Suppressor macrophage treated with lipopolysaccharide for 1 hour (primary cell): ENCODE data around the gene PNPT1.
"Not testable (repeated sequence)": the region's sequence is repeated elsewhere in the genome, so short reads cannot be mapped to it uniquely, and the experiment has no call there.

ENCODE experiments used
- DNase-seq, 3 donors: peaks; one replicate each; pipeline ENCODE4 v3.0.0-alpha.2; 2020 to 2022

Gene PNPT1

DNA sequence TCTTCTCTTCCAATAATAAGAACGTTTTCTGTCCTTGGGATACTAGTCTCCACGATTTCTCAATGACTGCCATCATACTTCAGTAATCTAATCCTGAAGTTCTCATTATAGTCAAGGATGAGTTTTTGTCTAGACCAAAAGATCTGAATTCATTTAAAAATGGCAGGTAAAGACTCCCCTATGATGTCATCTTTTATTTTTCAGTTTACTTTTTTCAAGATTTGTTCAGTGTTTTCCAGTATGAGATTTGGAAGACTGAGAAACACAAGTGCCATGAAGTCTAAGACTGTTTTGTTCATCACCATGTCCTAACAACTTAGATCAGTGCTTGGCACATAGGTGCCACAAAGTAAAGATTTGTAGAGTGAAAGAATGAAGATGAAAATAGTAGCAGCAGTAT is 40.4 kb downstream of the PNPT1 start:
- no peak for DNase-seq

DNA sequence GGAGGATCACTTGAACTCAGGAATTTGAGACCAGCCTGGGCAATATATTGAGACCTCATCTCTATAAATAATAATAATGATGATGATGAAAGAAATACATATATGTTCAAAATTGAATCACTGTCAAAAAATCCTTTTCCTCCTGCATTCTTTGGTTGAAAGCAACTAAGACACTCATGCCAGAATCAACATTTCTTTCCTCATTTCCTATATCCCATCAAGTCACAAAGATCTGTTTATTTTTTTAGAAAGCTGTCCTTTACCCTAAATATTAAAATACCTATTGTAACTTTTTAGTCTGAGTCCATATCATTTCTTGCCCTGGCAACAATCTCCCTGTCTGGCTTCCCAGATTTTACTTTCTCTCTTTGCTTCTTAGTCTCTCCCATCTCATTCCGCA is 44.4 kb downstream of the PNPT1 start:
- no peak for DNase-seq

- DNase-seq: no peak
Observed at GRCh38 chr2:55636831-55637230, 56.8 kb downstream of the PNPT1 start.

- DNase-seq: no peak
Observed at GRCh38 chr2:55628931-55629330, 64.7 kb downstream of the PNPT1 start.

GRCh38 chr2:55627915-55628314 is 65.7 kb downstream of the PNPT1 start:
- DNase-seq: no peak

DNA sequence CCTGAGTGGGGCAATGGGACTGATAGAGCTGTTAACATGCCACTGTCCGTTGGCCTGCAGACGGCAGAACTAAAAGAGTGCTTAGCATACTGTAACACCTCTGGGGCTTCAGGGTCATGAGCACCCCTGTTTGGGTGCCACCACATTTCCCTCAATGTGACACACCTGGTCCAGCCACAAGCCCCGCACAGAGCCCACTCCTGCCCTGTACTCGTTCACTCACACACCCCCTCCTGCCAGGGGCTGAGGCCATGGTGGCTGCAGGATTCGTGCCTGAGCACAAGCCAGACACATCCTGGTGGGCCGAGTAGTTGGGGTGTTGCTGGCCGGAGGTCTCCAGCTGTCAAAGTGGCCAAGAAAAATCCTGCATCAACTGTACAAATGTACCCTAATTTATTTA is 71.8 kb downstream of the PNPT1 start:
- DNase-seq: no peak

DNA sequence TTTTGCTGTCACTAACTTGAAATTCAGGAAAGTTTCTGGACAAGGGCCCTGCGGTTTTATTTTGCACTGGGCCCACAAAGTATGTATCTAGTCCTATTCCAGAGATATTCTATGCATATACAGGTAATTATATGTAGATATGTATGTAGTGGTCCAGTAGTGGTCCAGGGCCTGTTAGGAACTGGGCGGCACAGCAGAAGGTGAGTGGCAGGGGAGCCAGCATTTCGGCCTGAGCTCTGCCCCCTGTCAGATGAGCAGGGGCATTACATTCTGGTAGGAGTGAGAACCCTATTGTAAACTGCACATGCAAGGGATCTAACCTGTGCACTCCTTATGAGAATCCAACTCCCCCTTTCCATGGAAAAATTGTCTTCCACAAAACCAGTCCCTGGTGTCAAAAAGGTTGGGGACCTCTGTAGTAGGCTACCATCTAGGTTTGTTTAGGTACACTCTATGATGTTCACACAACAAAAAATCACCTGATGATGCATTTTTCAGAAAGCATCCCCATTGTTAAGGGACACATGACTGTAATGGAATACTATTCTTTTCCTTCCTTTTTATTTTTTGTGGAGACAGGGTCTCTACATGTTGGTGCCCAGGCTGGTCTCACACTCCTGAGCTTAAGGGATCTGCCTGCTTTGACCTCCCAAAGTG is 73.4 kb downstream of the PNPT1 start:
- DNase-seq: peak in 2 of 3 donors; percentile 10 to 30

DNA sequence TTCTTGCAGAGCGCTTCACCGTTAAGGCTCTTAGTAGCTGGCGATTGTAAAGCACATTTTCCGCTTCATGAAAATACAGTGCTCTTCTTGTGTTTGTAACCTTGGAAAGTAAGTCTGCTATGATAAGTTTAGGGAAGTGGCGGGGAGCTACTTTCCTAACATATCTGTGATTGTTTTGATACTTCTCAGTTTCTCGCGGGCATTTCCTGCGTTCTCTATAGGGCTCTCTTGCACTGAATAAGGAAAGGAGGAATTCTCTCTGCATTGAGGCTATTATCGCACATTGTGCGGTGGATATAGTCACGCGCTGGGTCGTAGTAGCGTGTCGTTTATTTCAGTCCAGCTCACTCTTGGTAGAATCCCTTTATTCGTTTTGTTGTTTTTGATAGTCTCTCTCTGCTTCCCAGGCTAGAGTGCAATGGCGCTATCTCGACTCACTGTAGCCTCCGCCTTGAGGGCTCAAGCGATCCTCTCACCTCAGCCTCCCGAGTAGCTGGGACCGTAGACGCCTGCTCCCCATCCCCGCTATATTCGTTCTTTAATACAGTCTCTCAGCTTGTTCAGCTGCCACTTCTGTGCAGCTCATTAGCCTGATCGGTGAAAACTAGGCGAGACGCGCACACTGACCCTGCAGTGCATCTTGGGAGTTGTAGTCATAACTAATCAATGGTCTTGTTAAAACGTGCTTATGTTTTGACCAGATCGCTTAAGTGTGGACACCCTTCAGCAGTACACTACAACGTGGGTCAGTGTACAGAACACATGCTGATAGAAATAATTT is 75.2 kb downstream of the PNPT1 start:
- peak; percentile 69 to 74 (median 74) for DNase-seq

- DNase-seq: no peak
Observed at GRCh38 chr2:55618025-55618274, 75.7 kb downstream of the PNPT1 start.

DNA sequence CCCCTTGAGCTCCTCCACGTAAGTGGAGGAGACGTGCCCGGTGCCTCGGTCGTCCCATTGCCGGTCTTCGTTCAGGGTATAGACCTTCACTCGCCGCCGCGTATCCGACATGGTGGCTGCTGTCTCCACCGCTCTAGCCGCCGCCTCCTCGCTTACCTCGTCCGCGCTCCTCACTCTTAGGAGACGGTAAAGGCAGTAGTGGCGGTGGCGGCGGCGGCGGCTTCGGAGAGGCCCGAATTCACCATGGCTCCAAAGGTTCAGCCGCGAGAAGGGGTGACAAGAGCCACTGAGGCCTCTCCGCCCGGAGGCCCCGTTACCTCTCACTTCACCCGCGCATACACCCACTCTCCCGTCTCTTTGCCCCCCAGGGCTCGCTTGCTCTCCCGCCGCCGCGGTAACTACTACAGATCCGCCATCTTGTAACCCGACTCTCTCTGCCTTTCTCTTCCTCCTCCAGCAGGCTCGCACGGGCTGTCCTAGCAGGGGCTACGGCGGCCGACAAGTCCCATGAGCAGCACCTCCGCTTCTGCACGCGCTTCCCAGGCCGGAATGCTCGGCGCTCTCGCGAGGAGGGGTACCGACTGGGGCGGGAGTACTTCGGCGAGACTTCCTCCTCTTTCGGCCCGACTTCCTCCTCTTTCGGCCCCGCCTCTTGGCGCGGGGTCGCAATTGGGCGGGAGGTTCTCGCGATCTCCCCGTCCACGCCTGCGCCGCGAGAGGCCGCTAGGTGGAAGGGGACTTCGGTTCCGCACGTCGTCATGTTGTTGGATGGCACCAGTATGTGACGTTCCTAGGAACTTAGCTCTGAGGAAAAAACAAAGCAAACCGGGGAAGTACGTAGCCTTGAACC is 76.2 kb downstream of the PNPT1 start, which contains the start of gene PPP4R3B:
Gene PPP4R3B, minus strand, starts transcription at position 448 of the 850 bp plus-strand sequence. Its CDS starts 337 bp downstream, at position 111.
- DNase-seq: peak; percentile 99 to 100 (median 99)

DNA sequence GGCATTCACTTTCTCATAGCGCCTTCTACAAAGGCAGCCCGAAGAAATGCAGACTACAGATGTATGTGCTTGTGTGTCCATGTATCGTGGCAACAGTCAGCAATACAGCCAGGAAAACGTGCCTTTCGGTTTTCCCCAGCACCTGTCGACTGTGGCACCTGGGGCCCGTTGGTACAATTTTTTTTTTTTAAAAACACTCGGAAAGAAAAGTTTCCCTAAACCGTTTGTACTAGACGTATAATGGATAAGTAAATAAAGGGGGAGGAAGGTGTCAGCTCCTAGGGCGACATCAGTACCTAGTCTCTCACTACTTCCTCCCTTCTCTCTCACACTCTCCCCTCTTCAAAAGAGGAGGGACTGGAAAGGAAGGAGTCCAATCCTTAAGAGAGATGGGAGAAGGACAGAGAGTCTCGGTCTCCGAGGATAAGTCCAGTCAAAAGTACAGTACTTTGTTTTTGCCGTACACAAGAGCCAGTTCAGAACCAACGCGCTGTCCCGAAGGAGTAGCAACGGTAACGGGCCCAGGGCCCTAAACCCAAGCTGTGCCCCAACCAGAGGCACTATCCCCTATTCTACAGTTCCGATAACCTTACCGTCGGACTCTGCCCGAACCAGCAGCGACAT is 77.0 kb downstream of the PNPT1 start:
- DNase-seq: peak; percentile 20 to 36 (median 21)

DNA sequence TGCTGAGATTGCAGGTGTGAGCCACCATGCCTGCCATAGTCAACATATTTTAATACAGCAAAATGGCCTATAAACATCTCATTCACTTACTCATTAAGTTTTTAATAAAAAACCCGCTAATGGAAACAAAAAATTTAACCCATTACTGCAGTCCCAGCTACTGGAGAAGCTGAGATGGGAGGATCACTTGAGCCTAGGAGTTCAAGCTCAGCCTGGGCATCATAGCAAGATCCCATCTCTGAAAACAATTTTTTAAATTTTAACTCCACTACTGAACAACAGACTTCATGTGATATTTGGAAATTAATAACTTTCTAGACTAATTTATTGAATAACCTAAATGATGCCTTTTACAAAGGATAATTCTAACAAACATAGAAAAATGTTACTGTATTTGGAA is 81.6 kb downstream of the PNPT1 start:
- no peak for DNase-seq

DNA sequence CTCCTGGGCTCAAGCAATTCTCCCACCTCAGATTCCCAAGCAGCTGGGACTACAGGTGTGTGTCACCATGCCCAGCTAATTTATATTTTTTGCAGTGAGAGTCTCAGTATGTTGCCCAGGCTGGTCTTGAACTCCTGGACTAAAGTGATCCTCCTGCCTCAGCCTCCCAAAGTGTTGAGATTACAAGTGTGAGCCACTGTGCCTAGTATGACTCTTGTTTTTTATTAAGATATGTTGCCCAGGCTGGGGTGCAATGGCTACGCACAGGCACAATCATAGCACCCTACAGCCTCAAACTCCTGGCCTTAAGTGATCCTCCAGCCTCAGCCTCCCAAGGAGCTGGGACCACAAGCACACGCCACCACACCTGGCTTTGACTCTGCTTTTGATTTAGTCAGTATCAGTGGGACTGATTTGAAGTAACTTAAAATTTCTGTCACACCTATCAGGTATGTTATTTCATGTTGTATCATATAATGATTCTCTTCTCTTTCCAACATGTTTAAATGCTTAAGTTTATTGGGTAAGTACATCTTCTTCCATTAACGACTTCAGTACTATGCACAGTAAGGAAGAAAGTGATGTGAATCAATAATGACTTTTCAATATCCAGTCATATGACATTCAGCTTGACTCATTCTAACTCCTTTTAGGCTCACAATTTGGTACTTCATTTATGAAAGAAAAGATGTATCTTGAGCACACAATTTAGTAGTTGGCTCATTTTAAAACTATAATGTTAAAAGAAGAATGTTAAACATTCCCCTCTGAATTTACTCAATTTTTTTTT is 82.5 kb downstream of the PNPT1 start:
- DNase-seq: no peak

DNA sequence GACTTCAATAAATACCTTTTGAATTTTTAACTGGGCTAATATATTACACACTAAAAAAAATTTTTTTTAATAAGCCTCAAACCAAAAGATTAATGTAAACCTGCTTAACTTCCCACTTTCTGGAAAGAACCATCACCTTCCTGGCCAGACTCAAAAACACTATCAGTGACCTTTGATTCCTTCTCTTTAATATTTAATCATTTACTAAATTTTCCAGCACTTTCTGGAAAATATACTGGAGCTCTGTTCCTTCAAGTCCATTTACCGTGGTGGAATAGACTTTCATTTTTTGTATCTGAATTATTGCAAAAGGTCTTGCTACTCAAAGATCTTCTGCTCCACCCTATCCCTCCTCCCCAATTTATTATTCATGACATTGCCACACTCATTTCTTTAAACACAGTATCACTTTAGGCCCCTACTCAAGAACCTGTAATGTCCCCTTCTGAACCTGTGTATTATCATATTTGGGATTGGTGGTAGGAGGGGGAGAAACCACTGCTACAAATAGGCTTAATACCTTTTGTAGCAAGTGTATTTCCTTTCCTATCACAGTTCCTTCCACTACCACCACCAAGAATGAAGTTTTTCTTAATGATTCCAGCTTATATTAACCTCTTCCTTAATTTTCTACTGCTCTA is 83.6 kb downstream of the PNPT1 start:
- no peak for DNase-seq

- DNase-seq: no peak
Observed at GRCh38 chr2:55609193-55609794, 84.3 kb downstream of the PNPT1 start.

- no peak for DNase-seq
Observed at GRCh38 chr2:55607717-55608116, 85.9 kb downstream of the PNPT1 start.

DNA sequence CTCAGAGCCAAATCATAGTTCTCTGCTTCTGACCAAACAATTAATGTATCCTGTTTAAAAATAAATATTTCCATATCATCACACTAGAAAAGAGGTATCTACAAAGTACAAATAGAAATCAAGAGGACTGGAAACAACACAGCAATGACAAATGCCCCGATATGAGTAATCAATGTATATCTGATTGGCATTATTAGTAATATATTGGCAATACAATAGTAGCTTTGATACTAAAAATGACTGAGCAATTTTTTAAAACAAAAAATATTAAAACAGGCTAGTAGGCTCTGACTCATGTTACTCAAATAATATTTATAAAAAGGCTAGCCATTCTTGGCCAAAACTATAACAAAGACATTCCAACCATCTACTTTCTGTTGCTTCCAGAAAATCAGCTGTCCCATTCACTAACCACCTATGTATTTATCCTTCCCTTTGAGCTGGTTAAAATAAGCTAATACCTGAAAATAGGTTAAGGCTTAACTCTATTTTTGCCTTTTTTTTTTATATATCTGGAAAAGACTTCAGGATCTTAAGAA is 89.5 kb downstream of the PNPT1 start:
- no peak for DNase-seq

DNA sequence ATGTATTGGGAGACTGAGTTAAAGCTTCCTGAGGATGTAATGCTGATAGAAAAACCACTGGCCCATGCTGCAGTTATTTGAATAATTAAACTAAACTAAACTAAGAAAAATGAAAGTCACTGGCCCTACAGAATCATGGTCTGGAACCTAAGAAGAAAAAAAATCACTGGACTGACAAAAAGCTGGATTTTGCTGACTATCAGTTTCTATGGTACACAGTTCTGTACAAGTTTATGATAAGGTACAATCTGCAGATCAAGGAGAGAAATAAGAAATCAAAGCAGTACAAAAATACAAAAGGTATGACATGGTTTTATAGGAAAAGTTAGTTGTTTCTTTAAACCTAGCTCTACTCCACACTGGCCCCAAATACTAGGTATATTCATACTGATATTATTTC is 91.8 kb downstream of the PNPT1 start:
- no peak for DNase-seq

DNA sequence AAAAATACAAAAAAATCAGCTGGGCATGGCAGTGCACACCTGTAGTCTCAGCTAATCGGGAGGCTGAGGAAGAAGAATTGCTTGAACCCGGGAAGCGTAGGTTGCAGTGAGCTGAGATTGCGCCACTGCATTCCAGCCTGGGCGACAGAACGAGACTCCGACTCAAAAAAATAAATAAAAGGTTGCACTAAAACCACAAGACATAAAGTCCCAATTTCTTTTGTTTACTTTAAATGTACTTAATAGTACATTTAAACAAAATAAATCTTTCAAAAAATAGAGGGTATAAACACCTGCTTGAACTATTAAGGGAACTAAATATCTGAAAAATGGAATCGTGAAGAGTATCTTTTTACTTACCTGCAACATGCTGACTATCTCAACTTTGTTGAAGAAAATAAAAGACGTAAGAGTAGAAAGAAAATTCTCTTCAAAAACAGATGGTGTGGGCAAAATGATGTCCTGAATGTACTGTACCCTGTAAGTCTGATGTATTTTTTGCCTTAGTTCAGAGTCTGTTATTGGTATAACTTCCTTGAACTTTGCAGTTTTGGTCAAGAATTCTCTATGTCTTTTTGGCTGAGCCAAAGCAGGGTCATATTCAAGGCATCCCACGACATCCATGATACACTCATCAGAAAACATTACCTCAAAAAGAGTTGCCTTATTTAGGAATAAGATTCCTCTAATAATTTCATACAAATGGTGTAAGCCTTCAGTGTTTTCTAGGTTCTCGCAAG is 95.4 kb downstream of the PNPT1 start:
- DNase-seq: no peak

- DNase-seq: not testable (repeated sequence)
Observed at GRCh38 chr2:55596795-55597194, 96.8 kb downstream of the PNPT1 start.
